Lower lobe of right lung (tissue), 2 donors: ENCODE data around the gene SPEM2. TPM values are rescaled to one million over a fixed set of nuclear protein-coding genes. Genes with fewer than 3 reads are reported as not detected.

Experiments
- ATAC-seq, 2 donors: fragments of 200-7000 bp; cut with Tn5 transposase; one replicate each; pipeline ENCODE4 v1.9.1; 2020 to 2022; ENCODE audit warnings: mild to moderate bottlenecking in 2 of 2, moderate library complexity in 2 of 2
- DNase-seq: peaks from one replicate; pipeline ENCODE4 v3.0.0-alpha.2; 2020
- H3K27ac ChIP-seq: fragments of 200-600 bp; one replicate; pipeline ENCODE4 v1.8.0; 2022
- H3K27me3 ChIP-seq: fragments of 200-600 bp; one replicate; pipeline ENCODE4 v1.8.0; 2022; ENCODE audit warnings: low read depth
- H3K36me3 ChIP-seq: fragments of 200-600 bp; one replicate; pipeline ENCODE4 v1.8.0; 2022; ENCODE audit warnings: mild to moderate bottlenecking
- H3K4me1 ChIP-seq: fragments of 200-600 bp; one replicate; pipeline ENCODE4 v1.8.0; 2022
- H3K4me3 ChIP-seq: fragments of 200-600 bp; one replicate; pipeline ENCODE4 v1.8.0; 2022; ENCODE audit warnings: mild to moderate bottlenecking
- H3K9me3 ChIP-seq: fragments of 200-600 bp; one replicate; pipeline ENCODE4 v1.8.0; 2022
- intact Hi-C: fragments of 100-400 bp; cut with DNase I; formaldehyde crosslinking; loops from one replicate; pipeline ENCODE4 v1.11.0; 2022
- total RNA-seq: library from RNA; stranded (reverse); fragmentation: NEBNext Ultra II Directional; extraction: Animal tissue kit (Norgen Biotek cat#: 25700); gene quantifications from one replicate; pipeline ENCODE4 v1.2.1, GENCODE V29; 2021
- TF ChIP-seq, protein P1 (sequence below): fragments of 200-600 bp; IDR thresholded peaks from one replicate; pipeline ENCODE4 v1.8.0; 2022; ENCODE audit warnings: antibody characterized with exemption, mild to moderate bottlenecking
- donor health status: DM: no; HTN: yes; CAD: no; lungs with severe emphysema.

Gene SPEM2
- total RNA-seq, 1 donor from 2014 or later = not detected

DNA sequence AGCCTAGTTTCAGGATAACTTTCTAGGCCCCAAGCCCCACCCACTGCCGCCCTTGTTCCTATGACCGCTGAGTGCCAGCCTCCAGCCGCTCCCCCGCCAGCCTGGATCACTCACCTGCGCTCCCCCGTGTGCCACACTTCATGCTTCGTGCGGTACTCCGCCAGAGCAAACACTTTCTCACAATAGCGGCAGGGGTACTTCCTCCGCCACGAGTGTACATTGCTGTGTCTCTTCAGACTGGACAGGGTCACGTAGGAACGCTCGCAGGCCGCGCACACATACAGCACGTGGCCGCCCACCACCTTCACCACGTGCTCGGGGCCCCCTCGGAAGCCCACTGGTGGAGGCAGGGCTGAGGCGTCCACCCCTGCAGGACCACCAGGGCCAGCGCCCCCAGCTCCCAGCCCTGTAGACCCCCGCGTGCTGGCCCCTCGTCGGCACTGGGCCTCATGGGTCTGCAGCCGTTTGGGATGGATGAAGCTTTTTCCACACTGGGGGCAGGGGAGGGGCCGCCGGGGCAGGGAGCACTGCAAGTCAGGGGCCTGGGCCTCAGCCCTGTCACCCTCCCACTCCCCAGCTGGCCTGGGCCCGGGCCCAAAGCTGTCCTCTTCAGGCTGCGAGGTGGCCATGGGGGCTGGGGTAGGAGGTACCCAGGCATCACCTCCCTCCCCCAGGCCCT, 40.3 kb downstream of the SPEM2 start:
- H3K27ac ChIP-seq = peak overlapping the region; percentile 41
- H3K9me3 ChIP-seq = no peaks in the 10 kb centered on the region
- ATAC-seq (peak; percentile 57 to 74), DNase-seq (peak; percentile 79)
- no peak overlapping the region for H3K4me3 ChIP-seq
- TF ChIP-seq, protein P1, sequence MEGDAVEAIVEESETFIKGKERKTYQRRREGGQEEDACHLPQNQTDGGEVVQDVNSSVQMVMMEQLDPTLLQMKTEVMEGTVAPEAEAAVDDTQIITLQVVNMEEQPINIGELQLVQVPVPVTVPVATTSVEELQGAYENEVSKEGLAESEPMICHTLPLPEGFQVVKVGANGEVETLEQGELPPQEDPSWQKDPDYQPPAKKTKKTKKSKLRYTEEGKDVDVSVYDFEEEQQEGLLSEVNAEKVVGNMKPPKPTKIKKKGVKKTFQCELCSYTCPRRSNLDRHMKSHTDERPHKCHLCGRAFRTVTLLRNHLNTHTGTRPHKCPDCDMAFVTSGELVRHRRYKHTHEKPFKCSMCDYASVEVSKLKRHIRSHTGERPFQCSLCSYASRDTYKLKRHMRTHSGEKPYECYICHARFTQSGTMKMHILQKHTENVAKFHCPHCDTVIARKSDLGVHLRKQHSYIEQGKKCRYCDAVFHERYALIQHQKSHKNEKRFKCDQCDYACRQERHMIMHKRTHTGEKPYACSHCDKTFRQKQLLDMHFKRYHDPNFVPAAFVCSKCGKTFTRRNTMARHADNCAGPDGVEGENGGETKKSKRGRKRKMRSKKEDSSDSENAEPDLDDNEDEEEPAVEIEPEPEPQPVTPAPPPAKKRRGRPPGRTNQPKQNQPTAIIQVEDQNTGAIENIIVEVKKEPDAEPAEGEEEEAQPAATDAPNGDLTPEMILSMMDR = no peak
- H3K36me3 ChIP-seq = peaks cover 53% of the 10 kb centered on the region
- H3K27me3 ChIP-seq = no peaks in the 10 kb centered on the region
- intact Hi-C loops = no loop called here
- H3K4me1 ChIP-seq = peaks cover 45% of the 10 kb centered on the region

DNA sequence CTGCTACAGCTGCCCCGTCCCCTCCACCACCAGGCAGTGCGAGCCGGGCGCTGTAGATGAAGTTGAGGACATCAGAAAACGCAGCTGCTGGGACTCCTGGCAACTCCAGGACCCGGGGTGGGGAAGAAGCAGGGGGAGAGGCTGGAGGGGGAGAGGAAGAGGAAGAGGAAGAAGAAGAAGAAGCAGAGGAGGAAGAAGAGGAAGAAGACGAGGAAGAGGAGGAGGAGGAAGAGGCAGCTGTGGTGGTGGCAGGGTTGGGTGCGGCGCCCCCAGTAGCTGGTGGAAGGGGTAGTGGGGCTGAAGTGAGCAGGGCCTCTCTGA, 40.9 kb downstream of the SPEM2 start:
- H3K4me1 ChIP-seq = peaks cover 50% of the 10 kb centered on the region
- no peaks in the 10 kb centered on the region for H3K9me3 ChIP-seq
- DNase-seq (no peak), ATAC-seq (no peak)
- H3K27me3 ChIP-seq = no peaks in the 10 kb centered on the region
- TF ChIP-seq, protein P1 = no peak
- H3K4me3 ChIP-seq = no peak overlapping the region
- intact Hi-C loops = no loop called here
- H3K36me3 ChIP-seq = peaks cover 53% of the 10 kb centered on the region
- peak overlapping the region; percentile 61 for H3K27ac ChIP-seq

DNA sequence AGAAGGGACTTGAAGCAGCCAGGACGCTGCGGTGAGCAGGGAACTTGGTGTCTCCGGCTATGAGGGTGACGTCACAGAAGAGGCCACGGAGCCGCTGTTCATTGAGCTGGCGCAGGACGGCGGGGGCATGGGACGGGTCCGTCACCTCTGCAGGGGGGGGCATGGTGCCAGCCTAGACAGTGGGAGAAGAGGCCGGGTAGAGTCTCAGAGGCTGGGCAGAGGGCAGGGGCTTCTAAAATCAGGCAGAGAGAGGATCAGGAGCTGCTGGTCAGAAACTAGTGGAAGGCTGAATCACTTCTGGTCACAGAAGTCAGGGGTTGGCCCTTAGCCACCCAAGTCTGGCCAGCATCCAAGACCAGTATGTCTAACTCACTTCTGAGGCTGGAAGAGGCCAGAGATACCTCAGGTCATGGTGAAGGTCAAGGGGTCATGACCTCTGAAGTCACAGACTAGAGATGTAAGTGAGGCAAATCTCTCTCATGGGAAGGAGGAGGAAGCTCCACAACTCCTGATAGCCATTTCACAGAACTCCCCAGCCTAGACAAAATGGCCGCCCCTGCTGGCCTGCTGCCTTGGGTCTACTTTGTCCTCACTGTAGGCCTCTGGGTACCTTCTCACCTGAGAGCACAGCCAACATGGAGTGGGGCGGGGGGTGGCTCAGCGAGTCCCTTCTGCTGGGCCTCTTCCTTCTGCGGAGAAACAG, 41.4 kb downstream of the SPEM2 start:
- peak; percentile 22 to 42 for ATAC-seq
- Histone ChIP-seq H3K4me3 (no peak overlapping the region), H3K36me3 (peaks cover 49% of the 10 kb centered on the region), H3K27ac (peak overlapping the region; percentile 61), H3K9me3 (no peaks in the 10 kb centered on the region), H3K4me1 (peaks cover 55% of the 10 kb centered on the region), H3K27me3 (no peaks in the 10 kb centered on the region)
- DNase-seq = peak; percentile 60
- intact Hi-C loops = no loop called here
- TF ChIP-seq, protein P1 = no peak

DNA sequence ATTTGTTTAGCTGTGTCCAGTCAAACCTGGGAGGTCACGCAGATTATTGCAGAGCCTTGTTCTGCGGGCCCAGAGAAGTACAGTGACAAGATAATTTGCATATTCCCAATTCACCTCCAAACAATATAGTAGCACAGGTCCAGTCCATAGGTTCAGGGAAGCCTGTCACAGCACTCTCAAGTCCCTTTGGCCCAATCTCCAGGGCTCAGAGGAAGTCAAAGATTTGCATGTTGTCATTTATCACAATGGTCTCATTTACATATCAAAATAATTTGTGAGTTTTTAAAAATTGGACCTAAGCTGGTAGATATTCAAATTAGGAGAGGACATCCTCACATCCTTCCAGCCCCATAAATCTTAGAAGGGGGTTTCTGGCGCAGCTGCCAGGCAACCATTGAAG, 42.1 kb downstream of the SPEM2 start:
- TF ChIP-seq, protein P1 = no peak
- peaks cover 61% of the 10 kb centered on the region for H3K4me1 ChIP-seq
- no peak for ATAC-seq

DNA sequence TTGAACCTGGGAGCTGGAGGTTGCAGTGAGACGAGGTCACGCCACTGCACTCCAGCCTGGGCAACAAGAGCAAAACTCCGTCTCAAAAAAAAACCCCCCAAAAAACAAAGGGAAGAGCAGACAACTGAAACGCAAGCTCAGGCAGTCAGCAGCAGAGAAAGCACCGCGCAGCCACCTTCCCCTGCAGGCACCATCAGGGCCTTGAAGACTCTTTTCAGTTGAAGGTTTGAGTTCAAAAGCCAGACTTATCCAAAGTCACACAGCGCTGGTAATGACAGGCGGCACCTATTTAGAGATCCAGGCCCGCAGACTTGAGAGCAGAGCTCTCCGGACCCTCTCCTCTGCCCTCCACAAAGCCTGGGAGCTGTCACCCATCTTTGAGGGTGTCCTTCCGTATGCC, 42.9 kb downstream of the SPEM2 start:
- peaks cover 61% of the 10 kb centered on the region for H3K4me1 ChIP-seq
- TF ChIP-seq, protein P1 = no peak
- no peak overlapping the region for H3K4me3 ChIP-seq
- no peak for DNase-seq
- H3K9me3 ChIP-seq = no peaks in the 10 kb centered on the region
- no peak for ATAC-seq
- peaks cover 36% of the 10 kb centered on the region for H3K36me3 ChIP-seq
- intact Hi-C loops = no loop called here
- no peaks in the 10 kb centered on the region for H3K27me3 ChIP-seq
- peak overlapping the region; percentile 37 for H3K27ac ChIP-seq

More for the DNA sequence above, 42.1 kb downstream of the SPEM2 start:
- Histone ChIP-seq H3K27me3 (no peaks in the 10 kb centered on the region), H3K9me3 (no peaks in the 10 kb centered on the region), H3K27ac (peak overlapping the region; percentile 61), H3K36me3 (peaks cover 43% of the 10 kb centered on the region), H3K4me3 (no peak overlapping the region)
- no peak for DNase-seq
- intact Hi-C loops = no loop called here
